GM12878 (cell line): Measurements from ENCODE around the gene GNAO1.

ENCODE experiments used
- FOXK2 ChIP-seq: fragments of 450-650 bp; IDR thresholded peaks from 2 replicates; pipeline ENCODE4 v1.6.1; 2017; ENCODE audit warnings: mild to moderate bottlenecking, moderate library complexity
- POLR2A ChIP-seq: IDR thresholded peaks from 2 replicates; pipeline ENCODE4 v1.6.1; 2011; ENCODE audit warnings: low read depth, mild to moderate bottlenecking, low read length
- POU2F2 ChIP-seq: IDR thresholded peaks from 3 replicates; pipeline ENCODE4 v1.6.1; 2011; ENCODE audit warnings: low read depth, mild to moderate bottlenecking, low read length, borderline replicate concordance
- RAD21 ChIP-seq: IDR thresholded peaks from 2 replicates; pipeline ENCODE4 v1.6.1; 2011; ENCODE audit warnings: mild to moderate bottlenecking, low read depth, low read length, moderate library complexity; ENCODE audit not compliant: insufficient read depth
- SPI1 ChIP-seq: IDR thresholded peaks from 2 replicates; pipeline ENCODE4 v1.6.1; 2011; ENCODE audit warnings: low read depth, mild to moderate bottlenecking, low read length, moderate library complexity, borderline replicate concordance; ENCODE audit not compliant: insufficient read depth
- SUZ12 ChIP-seq: fragments of 200-600 bp; sonication (generic); IDR thresholded peaks from one replicate; pipeline ENCODE4 v1.6.1; 2018; ENCODE audit warnings: antibody characterized with exemption, mild to moderate bottlenecking; ENCODE audit not compliant: unreplicated experiment
- TF ChIP-seq, protein P1 (sequence below): fragments of 450-650 bp; IDR thresholded peaks from 2 replicates; pipeline ENCODE4 v1.6.1; 2017; ENCODE audit warnings: low read depth, mild to moderate bottlenecking, moderate library complexity
- TF ChIP-seq, protein P2 (sequence below): IDR thresholded peaks from 2 replicates; pipeline ENCODE4 v1.6.1; 2012; ENCODE audit warnings: mild to moderate bottlenecking, low read depth, low read length
- TF ChIP-seq, protein P3 (sequence below), 3 experiments: IDR thresholded peaks in 2 of 3; conservative IDR thresholded peaks in 1 of 3; 2 replicates each; pipeline ENCODE4 v1.5.1; 2011; ENCODE audit warnings: low read depth in 3 of 3, low read length in 3 of 3, mild to moderate bottlenecking in 3 of 3, control low read depth in 2 of 3, moderate library complexity in 2 of 3, inconsistent platforms in 1 of 3, mixed read lengths in 1 of 3; ENCODE audit not compliant: control insufficient read depth in 2 of 3, insufficient read depth in 1 of 3; ENCODE audit errors: extremely low read depth in 1 of 3
- TF ChIP-seq, protein P4 (sequence below): IDR thresholded peaks from 2 replicates; pipeline ENCODE4 v1.6.1; 2012; ENCODE audit warnings: low read depth, low read length, improper control_type of control experiment
- TF ChIP-seq, protein P5 (sequence below): IDR thresholded peaks from 2 replicates; pipeline ENCODE4 v1.6.1; 2011; ENCODE audit warnings: low read depth, low read length, improper control_type of control experiment, borderline replicate concordance

DNA sequence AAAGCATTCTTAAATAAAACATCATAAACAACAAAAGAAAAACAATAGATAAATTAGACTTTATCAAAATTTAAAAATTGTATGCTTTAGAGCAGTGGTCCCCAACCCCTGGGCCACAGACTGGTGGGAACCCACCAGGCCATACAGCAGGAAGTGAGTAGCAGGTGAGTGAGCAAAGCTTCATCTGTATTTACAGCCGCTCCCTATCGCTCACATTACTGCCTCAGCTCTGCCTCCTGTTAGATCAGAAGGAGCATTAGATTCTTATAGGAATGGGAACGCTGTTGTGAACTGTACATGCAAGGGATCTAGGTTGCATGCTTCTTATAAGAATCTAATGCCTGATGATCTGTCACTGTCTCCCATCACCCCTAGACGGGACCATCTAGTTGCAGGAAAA, 51.5 kb downstream of the GNAO1 start:
- TF ChIP-seq SUZ12 (no peak), SPI1 (no peak), RAD21 (no peak), POLR2A (no peak), POU2F2 (no peak), FOXK2 (no peak)
- TF ChIP-seq, protein P1, sequence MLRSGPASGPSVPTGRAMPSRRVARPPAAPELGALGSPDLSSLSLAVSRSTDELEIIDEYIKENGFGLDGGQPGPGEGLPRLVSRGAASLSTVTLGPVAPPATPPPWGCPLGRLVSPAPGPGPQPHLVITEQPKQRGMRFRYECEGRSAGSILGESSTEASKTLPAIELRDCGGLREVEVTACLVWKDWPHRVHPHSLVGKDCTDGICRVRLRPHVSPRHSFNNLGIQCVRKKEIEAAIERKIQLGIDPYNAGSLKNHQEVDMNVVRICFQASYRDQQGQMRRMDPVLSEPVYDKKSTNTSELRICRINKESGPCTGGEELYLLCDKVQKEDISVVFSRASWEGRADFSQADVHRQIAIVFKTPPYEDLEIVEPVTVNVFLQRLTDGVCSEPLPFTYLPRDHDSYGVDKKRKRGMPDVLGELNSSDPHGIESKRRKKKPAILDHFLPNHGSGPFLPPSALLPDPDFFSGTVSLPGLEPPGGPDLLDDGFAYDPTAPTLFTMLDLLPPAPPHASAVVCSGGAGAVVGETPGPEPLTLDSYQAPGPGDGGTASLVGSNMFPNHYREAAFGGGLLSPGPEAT, result no peak
- TF ChIP-seq, protein P2, sequence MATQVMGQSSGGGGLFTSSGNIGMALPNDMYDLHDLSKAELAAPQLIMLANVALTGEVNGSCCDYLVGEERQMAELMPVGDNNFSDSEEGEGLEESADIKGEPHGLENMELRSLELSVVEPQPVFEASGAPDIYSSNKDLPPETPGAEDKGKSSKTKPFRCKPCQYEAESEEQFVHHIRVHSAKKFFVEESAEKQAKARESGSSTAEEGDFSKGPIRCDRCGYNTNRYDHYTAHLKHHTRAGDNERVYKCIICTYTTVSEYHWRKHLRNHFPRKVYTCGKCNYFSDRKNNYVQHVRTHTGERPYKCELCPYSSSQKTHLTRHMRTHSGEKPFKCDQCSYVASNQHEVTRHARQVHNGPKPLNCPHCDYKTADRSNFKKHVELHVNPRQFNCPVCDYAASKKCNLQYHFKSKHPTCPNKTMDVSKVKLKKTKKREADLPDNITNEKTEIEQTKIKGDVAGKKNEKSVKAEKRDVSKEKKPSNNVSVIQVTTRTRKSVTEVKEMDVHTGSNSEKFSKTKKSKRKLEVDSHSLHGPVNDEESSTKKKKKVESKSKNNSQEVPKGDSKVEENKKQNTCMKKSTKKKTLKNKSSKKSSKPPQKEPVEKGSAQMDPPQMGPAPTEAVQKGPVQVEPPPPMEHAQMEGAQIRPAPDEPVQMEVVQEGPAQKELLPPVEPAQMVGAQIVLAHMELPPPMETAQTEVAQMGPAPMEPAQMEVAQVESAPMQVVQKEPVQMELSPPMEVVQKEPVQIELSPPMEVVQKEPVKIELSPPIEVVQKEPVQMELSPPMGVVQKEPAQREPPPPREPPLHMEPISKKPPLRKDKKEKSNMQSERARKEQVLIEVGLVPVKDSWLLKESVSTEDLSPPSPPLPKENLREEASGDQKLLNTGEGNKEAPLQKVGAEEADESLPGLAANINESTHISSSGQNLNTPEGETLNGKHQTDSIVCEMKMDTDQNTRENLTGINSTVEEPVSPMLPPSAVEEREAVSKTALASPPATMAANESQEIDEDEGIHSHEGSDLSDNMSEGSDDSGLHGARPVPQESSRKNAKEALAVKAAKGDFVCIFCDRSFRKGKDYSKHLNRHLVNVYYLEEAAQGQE, result no peak
- TF ChIP-seq, protein P3, sequence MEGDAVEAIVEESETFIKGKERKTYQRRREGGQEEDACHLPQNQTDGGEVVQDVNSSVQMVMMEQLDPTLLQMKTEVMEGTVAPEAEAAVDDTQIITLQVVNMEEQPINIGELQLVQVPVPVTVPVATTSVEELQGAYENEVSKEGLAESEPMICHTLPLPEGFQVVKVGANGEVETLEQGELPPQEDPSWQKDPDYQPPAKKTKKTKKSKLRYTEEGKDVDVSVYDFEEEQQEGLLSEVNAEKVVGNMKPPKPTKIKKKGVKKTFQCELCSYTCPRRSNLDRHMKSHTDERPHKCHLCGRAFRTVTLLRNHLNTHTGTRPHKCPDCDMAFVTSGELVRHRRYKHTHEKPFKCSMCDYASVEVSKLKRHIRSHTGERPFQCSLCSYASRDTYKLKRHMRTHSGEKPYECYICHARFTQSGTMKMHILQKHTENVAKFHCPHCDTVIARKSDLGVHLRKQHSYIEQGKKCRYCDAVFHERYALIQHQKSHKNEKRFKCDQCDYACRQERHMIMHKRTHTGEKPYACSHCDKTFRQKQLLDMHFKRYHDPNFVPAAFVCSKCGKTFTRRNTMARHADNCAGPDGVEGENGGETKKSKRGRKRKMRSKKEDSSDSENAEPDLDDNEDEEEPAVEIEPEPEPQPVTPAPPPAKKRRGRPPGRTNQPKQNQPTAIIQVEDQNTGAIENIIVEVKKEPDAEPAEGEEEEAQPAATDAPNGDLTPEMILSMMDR (IDR thresholded peaks at IDR 0.05 in 2 of 3, conservative IDR thresholded peaks at IDR 0.05 in 1 of 3; ENCODE audit: control insufficient read depth in 2 of 3, extremely low read depth in 1 of 3, insufficient read depth in 1 of 3, low read depth in 3 of 3, low read length in 3 of 3), result no peak
- TF ChIP-seq, protein P4, sequence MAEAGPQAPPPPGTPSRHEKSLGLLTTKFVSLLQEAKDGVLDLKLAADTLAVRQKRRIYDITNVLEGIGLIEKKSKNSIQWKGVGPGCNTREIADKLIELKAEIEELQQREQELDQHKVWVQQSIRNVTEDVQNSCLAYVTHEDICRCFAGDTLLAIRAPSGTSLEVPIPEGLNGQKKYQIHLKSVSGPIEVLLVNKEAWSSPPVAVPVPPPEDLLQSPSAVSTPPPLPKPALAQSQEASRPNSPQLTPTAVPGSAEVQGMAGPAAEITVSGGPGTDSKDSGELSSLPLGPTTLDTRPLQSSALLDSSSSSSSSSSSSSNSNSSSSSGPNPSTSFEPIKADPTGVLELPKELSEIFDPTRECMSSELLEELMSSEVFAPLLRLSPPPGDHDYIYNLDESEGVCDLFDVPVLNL, result no peak
- TF ChIP-seq, protein P5, sequence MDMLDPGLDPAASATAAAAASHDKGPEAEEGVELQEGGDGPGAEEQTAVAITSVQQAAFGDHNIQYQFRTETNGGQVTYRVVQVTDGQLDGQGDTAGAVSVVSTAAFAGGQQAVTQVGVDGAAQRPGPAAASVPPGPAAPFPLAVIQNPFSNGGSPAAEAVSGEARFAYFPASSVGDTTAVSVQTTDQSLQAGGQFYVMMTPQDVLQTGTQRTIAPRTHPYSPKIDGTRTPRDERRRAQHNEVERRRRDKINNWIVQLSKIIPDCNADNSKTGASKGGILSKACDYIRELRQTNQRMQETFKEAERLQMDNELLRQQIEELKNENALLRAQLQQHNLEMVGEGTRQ, result no peak
